GM12891 (cell line): ENCODE measurements around the gene MCU.

Experiments used
- PAX5 ChIP-seq: IDR thresholded peaks from 2 replicates; pipeline ENCODE4 v1.6.1; 2011; ENCODE audit warnings: low read length, moderate library complexity, mild to moderate bottlenecking; ENCODE audit not compliant: insufficient read depth, severe bottlenecking
- POLR2A ChIP-seq: IDR thresholded peaks from 2 replicates; pipeline ENCODE4 v1.6.1; 2011; ENCODE audit warnings: low read depth, low read length, control low read depth
- POLR2AphosphoS5 ChIP-seq: IDR thresholded peaks from 2 replicates; pipeline ENCODE4 v1.6.1; 2011; ENCODE audit warnings: low read depth, low read length, control low read depth
- POU2F2 ChIP-seq: IDR thresholded peaks from 2 replicates; pipeline ENCODE4 v1.6.1; 2011; ENCODE audit warnings: low read depth, mild to moderate bottlenecking, control low read depth, low read length, moderate library complexity
- TAF1 ChIP-seq: IDR thresholded peaks from 2 replicates; pipeline ENCODE4 v1.6.1; 2011; ENCODE audit warnings: low read depth, low read length, control low read depth

GRCh38 chr10:72762042-72762441, 70.1 kb downstream of the MCU start:
- TF ChIP-seq POLR2AphosphoS5 (no peak), POLR2A (no peak), TAF1 (no peak), PAX5 (no peak), POU2F2 (no peak)
